ENCODE data around the gene HEPHL1. TPM values are rescaled to one million over a fixed set of nuclear protein-coding genes. Genes with fewer than 3 reads are reported as not detected.

Gene HEPHL1
- polyA plus RNA-seq, 3 donors: not detected

DNA sequence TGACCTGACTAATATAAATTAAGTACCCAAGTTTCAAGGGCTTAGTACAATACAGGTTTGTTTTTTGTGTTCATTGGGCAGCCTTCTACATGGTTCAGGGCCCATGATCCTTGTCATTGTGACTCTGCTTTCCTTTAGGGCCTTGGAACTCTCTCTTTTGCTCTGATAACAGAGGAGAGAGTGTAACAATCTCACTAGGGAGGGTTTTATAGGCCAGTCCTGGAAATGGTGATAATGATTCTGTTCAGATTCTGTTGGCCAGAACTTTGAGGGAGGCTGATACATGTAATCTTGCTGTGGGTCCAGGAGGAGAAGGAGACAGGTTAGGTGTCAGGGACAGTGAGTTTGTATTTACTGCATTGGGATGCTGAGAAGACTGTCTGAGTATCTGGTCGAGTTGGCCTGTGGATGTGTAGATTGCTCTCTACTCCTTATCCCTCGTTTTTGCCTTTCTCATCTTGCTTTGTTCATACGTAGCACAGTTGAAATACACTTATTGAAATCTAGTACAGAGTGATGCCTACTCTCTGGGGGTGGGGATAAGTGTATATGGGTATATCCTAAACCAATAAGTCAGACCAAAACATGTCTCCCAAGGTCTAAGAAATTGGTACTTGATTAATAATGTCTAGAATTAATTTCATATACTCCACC lies 37.5 kb upstream of the HEPHL1 start:
- H3K4me3 ChIP-seq (replicated peaks in 1 of 3; ENCODE audit: low read depth in 2 of 3, low read length in 3 of 3): no peak overlapping the region
- Mint-ChIP-seq H3K4me1 (no peaks in the 10 kb centered on the region), H3K4me3 (no peak overlapping the region), H3K9me3 (peaks cover 0 to 10% (median 2%) of the 10 kb centered on the region in 7 donors), H3K36me3 (no peaks in the 10 kb centered on the region), H3K27me3 (ENCODE audit: low read depth in 3 of 3) (peaks cover 0 to 3% (median 2%) of the 10 kb centered on the region in 3 donors), H3K27ac (no peak overlapping the region)
- no peak for DNase-seq
- no peak overlapping the region for H2AFZ ChIP-seq (ENCODE audit: insufficient read depth, low read depth, low read length, poor library complexity, severe bottlenecking)
- no peaks in the 10 kb centered on the region for H3K27me3 ChIP-seq (ENCODE audit: control insufficient read depth in 2 of 2, insufficient read depth in 2 of 2, low read length in 2 of 2)
- no peaks in the 10 kb centered on the region for H3K4me1 ChIP-seq (ENCODE audit: control insufficient read depth in 1 of 2, insufficient read depth in 2 of 2, low read length in 2 of 2)
- no peaks in the 10 kb centered on the region for H3K9me3 ChIP-seq (replicated peaks in 1 of 2; ENCODE audit: control insufficient read depth in 1 of 2, insufficient read depth in 1 of 2, low read length in 2 of 2)
- H3K4me2 ChIP-seq (replicated peaks; ENCODE audit: extremely low read depth, low read length, poor library complexity, severe bottlenecking): no peak overlapping the region
- no peak overlapping the region for H3K9ac ChIP-seq (ENCODE audit: insufficient read depth, low read length, poor library complexity, severe bottlenecking)
- no CpG with 5 or more reads among the region's 3 CpGs for WGBS (ENCODE audit: insufficient coverage)
- TF ChIP-seq, protein P1, sequence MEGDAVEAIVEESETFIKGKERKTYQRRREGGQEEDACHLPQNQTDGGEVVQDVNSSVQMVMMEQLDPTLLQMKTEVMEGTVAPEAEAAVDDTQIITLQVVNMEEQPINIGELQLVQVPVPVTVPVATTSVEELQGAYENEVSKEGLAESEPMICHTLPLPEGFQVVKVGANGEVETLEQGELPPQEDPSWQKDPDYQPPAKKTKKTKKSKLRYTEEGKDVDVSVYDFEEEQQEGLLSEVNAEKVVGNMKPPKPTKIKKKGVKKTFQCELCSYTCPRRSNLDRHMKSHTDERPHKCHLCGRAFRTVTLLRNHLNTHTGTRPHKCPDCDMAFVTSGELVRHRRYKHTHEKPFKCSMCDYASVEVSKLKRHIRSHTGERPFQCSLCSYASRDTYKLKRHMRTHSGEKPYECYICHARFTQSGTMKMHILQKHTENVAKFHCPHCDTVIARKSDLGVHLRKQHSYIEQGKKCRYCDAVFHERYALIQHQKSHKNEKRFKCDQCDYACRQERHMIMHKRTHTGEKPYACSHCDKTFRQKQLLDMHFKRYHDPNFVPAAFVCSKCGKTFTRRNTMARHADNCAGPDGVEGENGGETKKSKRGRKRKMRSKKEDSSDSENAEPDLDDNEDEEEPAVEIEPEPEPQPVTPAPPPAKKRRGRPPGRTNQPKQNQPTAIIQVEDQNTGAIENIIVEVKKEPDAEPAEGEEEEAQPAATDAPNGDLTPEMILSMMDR (IDR thresholded peaks at IDR 0.05): no peak
- no peaks in the 10 kb centered on the region for H4K20me1 ChIP-seq (ENCODE audit: insufficient read depth, low read length)
- no peaks in the 10 kb centered on the region for H3K36me3 ChIP-seq (replicated peaks in 1 of 2; ENCODE audit: control insufficient read depth in 1 of 2, insufficient read depth in 2 of 2, low read length in 2 of 2)
- no peak overlapping the region for H3K27ac ChIP-seq (ENCODE audit: low read depth in 1 of 2, low read length in 2 of 2)
- H3K79me2 ChIP-seq (ENCODE audit: insufficient read depth, low read length): no peaks in the 10 kb centered on the region
- intact Hi-C loops (cut with micrococcal nuclease): no loop called here

DNA sequence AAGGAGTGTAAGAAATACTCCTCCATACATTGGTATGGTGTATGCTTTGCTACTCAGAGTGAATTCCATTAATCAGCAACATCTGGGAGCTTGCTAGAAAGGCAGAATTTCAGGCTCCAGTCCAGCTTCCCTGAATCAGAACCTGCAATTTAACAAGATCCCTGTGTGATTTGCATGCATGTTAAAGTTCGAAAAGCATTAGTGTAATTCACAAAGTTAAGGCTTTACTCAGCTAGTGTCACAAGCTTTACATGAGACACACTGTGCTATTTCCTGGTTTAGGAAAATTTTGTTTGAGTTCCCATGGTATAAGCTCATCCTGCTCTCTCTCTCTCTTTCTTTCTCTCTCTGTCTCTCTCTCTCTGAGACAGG lies 37.0 kb upstream of the HEPHL1 start:
- H3K9ac ChIP-seq (ENCODE audit: insufficient read depth, low read length, poor library complexity, severe bottlenecking): no peak overlapping the region

More for the DNA sequence above, 37.0 kb upstream of the HEPHL1 start:
- no peaks in the 10 kb centered on the region for H3K4me1 Mint-ChIP-seq
- no peak overlapping the region for H3K27ac Mint-ChIP-seq
- Histone ChIP-seq H3K27ac (ENCODE audit: low read depth in 1 of 2, low read length in 2 of 2) (no peak overlapping the region), H3K79me2 (ENCODE audit: insufficient read depth, low read length) (no peaks in the 10 kb centered on the region), H2AFZ (ENCODE audit: insufficient read depth, low read depth, low read length, poor library complexity, severe bottlenecking) (no peak overlapping the region), H3K9me3 (replicated peaks in 1 of 2; ENCODE audit: control insufficient read depth in 1 of 2, insufficient read depth in 1 of 2, low read length in 2 of 2) (no peaks in the 10 kb centered on the region), H3K27me3 (ENCODE audit: control insufficient read depth in 2 of 2, insufficient read depth in 2 of 2, low read length in 2 of 2) (no peaks in the 10 kb centered on the region), H3K36me3 (replicated peaks in 1 of 2; ENCODE audit: control insufficient read depth in 1 of 2, insufficient read depth in 2 of 2, low read length in 2 of 2) (no peaks in the 10 kb centered on the region), H4K20me1 (ENCODE audit: insufficient read depth, low read length) (no peaks in the 10 kb centered on the region), H3K4me1 (ENCODE audit: control insufficient read depth in 1 of 2, insufficient read depth in 2 of 2, low read length in 2 of 2) (no peaks in the 10 kb centered on the region), H3K4me2 (replicated peaks; ENCODE audit: extremely low read depth, low read length, poor library complexity, severe bottlenecking) (no peak overlapping the region), H3K4me3 (replicated peaks in 1 of 3; ENCODE audit: low read depth in 2 of 3, low read length in 3 of 3) (no peak overlapping the region)
- H3K36me3 Mint-ChIP-seq: no peaks in the 10 kb centered on the region
- DNase-seq: no peak
- intact Hi-C loops (cut with micrococcal nuclease): no loop called here
- 83% methylated on average over 1 of the region's 1 CpG for WGBS (ENCODE audit: insufficient coverage)
- TF ChIP-seq, protein P1 (IDR thresholded peaks at IDR 0.05): no peak
- H3K27me3 Mint-ChIP-seq (ENCODE audit: low read depth in 3 of 3): peaks cover 0 to 3% (median 2%) of the 10 kb centered on the region in 3 donors
- peaks cover 0 to 10% (median 2%) of the 10 kb centered on the region in 7 donors for H3K9me3 Mint-ChIP-seq
- H3K4me3 Mint-ChIP-seq: no peak overlapping the region

Data from CD14-positive monocyte (primary cell).